OCI-LY1 (cell line): ENCODE measurements around the gene ZNF274.
"Not testable (repeated sequence)": the region's sequence is repeated elsewhere in the genome, so short reads cannot be mapped to it uniquely, and the experiment has no call there.

Experiments
- H2AFZ ChIP-seq: fragments of 200-600 bp; sonication (generic), shearing (Covaris generic); 2 replicates; pipeline ENCODE4 v1.6.0; 2014; ENCODE audit warnings: antibody characterized with exemption, mild to moderate bottlenecking, low read length
- H3F3A ChIP-seq: fragments of 200-600 bp; sonication (generic), shearing (Covaris generic); 2 replicates; pipeline ENCODE4 v1.6.0; 2014; ENCODE audit warnings: mild to moderate bottlenecking, antibody characterized with exemption, low read length, moderate library complexity; ENCODE audit not compliant: insufficient read depth
- H3K27ac ChIP-seq: fragments of 200-600 bp; sonication (generic); 2 replicates; pipeline ENCODE4 v1.5.1; 2014; ENCODE audit warnings: low read length, mixed run types, mild to moderate bottlenecking, low read depth; ENCODE audit not compliant: poor library complexity, severe bottlenecking
- H3K27me3 ChIP-seq: fragments of 200-600 bp; sonication (generic); 2 replicates; pipeline ENCODE4 v1.6.0; 2014; ENCODE audit warnings: antibody characterized with exemption, mild to moderate bottlenecking, low read length, moderate library complexity; ENCODE audit not compliant: insufficient read depth
- H3K36me3 ChIP-seq: fragments of 200-600 bp; sonication (generic); 2 replicates; pipeline ENCODE4 v1.6.1; 2014; ENCODE audit warnings: mild to moderate bottlenecking, antibody characterized with exemption, low read length, moderate library complexity, mixed read lengths; ENCODE audit not compliant: insufficient read depth
- H3K4me1 ChIP-seq: fragments of 200-600 bp; sonication (generic); 2 replicates; pipeline ENCODE4 v1.5.1; 2014; ENCODE audit warnings: mild to moderate bottlenecking, low read length, moderate library complexity; ENCODE audit not compliant: insufficient read depth, severe bottlenecking
- H3K4me2 ChIP-seq: fragments of 200-600 bp; sonication (generic), shearing (Covaris generic); 2 replicates; pipeline ENCODE4 v1.6.1; 2014; ENCODE audit warnings: low read length
- H3K4me3 ChIP-seq: fragments of 200-600 bp; sonication (generic); 2 replicates; pipeline ENCODE4 v1.5.1; 2014; ENCODE audit warnings: low read length, low read depth, mild to moderate bottlenecking, mixed read lengths; ENCODE audit not compliant: poor library complexity, severe bottlenecking
- H3K79me2 ChIP-seq: fragments of 200-600 bp; shearing (Covaris generic); 2 replicates; pipeline ENCODE4 v1.6.1; 2016; ENCODE audit warnings: mixed run types, low read length, mixed read lengths; ENCODE audit not compliant: insufficient read depth
- H3K9ac ChIP-seq: fragments of 200-600 bp; sonication (generic), shearing (Covaris generic); 2 replicates; pipeline ENCODE4 v1.6.1; 2014; ENCODE audit warnings: mild to moderate bottlenecking, low read length, mixed read lengths
- H3K9me2 ChIP-seq: fragments of 200-600 bp; sonication (generic), shearing (Covaris generic); 2 replicates; pipeline ENCODE4 v1.6.1; 2014; ENCODE audit warnings: low read depth, mild to moderate bottlenecking, low read length, mixed read lengths
- H3K9me3 ChIP-seq: fragments of 200-600 bp; shearing (Covaris generic); 2 replicates; pipeline ENCODE4 v1.6.1; 2014; ENCODE audit warnings: low read length, mixed read lengths
- H4K20me1 ChIP-seq: fragments of 200-600 bp; sonication (generic), shearing (Covaris generic); 2 replicates; pipeline ENCODE4 v1.6.0; 2016; ENCODE audit warnings: mild to moderate bottlenecking, low read length; ENCODE audit not compliant: insufficient read depth
- EZH2 ChIP-seq: fragments of 200-600 bp; sonication (generic), shearing (Covaris generic); IDR thresholded peaks from 2 replicates; pipeline ENCODE4 v1.8.0; 2017; ENCODE audit warnings: borderline replicate concordance, mixed run types, mild to moderate bottlenecking, antibody characterized with exemption, low read length, moderate library complexity, mixed read lengths
- TF ChIP-seq, protein P1 (sequence below): fragments of 200-600 bp; sonication (generic), shearing (Covaris generic); IDR thresholded peaks from 2 replicates; pipeline ENCODE4 v1.5.1; 2017; ENCODE audit warnings: mild to moderate bottlenecking, antibody characterized with exemption, low read length, moderate library complexity, mixed read lengths

Gene ZNF274

DNA sequence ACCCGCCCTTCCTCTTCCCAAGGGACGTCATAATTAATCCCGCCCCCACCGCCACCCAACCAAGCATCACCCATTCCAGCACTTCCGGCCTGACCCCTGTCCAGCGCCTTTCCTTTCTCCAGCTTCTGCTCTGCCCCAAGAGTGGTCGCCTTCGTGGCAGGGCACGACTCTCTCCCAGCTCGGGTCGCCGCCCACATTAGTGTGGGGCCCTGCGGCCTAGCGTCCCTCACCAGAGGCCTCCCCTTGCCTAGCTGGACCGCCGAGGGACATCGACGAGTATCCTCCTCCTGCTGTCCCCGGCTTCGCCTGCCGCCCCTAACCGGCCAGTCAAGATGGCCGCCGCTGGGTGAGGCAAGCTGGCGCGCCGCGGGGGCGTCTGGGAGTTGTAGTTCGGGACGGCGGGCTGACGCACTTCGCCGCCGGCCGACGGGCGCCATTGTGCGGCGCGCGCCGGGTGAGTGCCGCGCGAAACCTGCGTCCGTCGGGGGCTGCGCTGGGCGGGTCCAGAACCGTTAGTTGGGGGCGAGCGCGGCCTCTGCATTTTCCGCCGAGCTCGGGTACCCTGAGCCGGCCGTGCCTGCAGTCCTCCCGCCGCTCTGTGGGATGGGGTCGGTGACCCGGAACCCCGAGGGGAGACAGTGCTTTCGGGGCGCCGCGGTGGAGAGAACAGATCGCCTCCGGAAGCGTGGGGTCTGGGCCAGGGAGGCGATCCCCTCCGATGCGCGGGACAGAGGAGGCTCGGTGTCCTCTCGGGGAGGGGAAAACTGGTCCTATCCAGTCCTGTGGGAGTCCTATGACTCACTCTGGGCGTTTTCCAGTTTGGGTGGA lies at the start of gene ZNF274:
Gene ZNF274, plus strand, starts transcription at position 73 of the 828 bp plus-strand sequence. CDS start 905 bp downstream, outside the sequence.
- Histone ChIP-seq H3K27ac (peak within 1 kb of the TSS; percentile 93), H3K4me2 (peak within 1 kb of the TSS; percentile 86), H3K9me3 (peaks cover 35% of the 10 kb centered on the region), H3K4me3 (peak within 1 kb of the TSS; percentile 88), H3F3A (no peaks in the 10 kb centered on the region), H3K9ac (peak within 1 kb of the TSS; percentile 87), H4K20me1 (no peaks in the 10 kb centered on the region), H3K79me2 (no peaks in the 10 kb centered on the region), H3K4me1 (peaks cover 11% of the 10 kb centered on the region), H3K36me3 (peaks cover 43% of the 10 kb centered on the region), H2AFZ (no peak within 1 kb of the TSS), H3K27me3 (no peaks in the 10 kb centered on the region), H3K9me2 (no peaks in the 10 kb centered on the region)
- no peak for TF ChIP-seq EZH2
- TF ChIP-seq, protein P1, sequence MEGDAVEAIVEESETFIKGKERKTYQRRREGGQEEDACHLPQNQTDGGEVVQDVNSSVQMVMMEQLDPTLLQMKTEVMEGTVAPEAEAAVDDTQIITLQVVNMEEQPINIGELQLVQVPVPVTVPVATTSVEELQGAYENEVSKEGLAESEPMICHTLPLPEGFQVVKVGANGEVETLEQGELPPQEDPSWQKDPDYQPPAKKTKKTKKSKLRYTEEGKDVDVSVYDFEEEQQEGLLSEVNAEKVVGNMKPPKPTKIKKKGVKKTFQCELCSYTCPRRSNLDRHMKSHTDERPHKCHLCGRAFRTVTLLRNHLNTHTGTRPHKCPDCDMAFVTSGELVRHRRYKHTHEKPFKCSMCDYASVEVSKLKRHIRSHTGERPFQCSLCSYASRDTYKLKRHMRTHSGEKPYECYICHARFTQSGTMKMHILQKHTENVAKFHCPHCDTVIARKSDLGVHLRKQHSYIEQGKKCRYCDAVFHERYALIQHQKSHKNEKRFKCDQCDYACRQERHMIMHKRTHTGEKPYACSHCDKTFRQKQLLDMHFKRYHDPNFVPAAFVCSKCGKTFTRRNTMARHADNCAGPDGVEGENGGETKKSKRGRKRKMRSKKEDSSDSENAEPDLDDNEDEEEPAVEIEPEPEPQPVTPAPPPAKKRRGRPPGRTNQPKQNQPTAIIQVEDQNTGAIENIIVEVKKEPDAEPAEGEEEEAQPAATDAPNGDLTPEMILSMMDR, result no peak

DNA sequence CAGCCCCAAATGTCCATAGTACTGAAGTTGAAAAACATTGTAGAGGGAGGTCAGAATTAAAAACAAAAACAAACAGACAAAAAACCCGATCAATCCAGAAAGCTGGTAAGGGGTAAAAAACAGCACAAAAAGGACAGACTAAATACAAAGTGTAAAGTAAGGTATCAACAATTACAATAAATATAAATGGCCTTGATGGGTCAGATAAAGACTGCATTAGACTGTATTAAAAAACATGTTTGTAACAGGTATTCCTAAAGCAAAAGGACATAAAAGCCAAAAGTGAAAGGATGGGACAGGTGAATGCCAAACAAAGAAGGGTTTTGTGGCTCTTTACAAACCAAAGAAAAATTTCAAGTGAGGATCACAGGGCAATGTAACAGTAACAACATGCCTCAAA lies 48.6 kb upstream of the ZNF274 start:
- Histone ChIP-seq H3K27me3 (no peaks in the 10 kb centered on the region), H3F3A (no peaks in the 10 kb centered on the region), H3K79me2 (no peaks in the 10 kb centered on the region), H3K4me1 (no peaks in the 10 kb centered on the region), H3K36me3 (peaks cover 86% of the 10 kb centered on the region), H2AFZ (no peak overlapping the region), H3K9me2 (no peaks in the 10 kb centered on the region), H3K9ac (no peak overlapping the region), H3K4me2 (no peak overlapping the region), H4K20me1 (no peaks in the 10 kb centered on the region), H3K9me3 (peaks cover 37% of the 10 kb centered on the region), H3K4me3 (no peak overlapping the region), H3K27ac (no peak overlapping the region)
- TF ChIP-seq EZH2, result no peak
- TF ChIP-seq, protein P1, result no peak

DNA sequence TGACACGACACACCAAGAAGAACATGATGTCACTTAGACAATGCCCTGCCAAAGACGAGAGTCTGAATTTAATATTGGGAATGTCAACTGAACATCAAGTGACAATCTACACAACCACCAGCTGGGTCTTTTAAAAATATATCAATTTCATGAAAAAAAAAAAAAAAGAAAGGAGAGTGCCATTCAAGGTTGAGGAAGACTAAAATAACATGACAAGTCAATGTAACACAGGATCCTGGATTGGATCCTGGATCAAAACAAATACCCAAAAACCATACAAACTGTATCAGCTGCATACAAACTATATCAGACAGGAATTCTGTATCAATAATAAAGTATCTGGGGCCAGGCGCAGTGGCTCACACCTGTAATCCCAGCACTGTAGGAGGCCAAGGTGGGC lies 37.0 kb upstream of the ZNF274 start:
- 0 out of 2 replicates have a peak, but pooled peaks cover 5% of the 10 kb centered on the region for H3K79me2 ChIP-seq
- peaks cover 29% of the 10 kb centered on the region for H3K9me3 ChIP-seq
- H3K4me2 ChIP-seq, result no peak overlapping the region

DNA sequence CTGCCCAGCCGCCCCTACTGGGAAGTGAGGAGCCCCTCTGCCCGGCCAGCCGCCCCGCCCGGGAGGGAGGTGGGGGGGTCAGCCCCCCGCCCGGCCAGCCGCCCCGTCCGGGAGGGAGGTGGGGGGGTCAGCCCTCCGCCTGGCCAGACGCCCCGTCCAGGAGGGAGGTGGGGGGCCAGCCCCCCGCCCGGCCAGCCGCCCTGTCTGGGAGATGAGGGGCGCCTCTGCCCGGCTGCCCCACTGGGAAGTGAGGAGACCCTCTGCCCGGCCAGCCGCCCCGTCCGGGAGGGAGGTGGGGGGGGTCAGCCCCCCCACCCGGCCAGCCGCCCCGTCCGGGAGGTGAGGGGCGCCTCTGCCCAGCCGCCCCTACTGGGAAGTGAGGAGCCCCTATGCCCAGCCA lies 35.4 kb upstream of the ZNF274 start:
- not testable (repeated sequence) for H2AFZ ChIP-seq, H3K4me3 ChIP-seq, H3K9me2 ChIP-seq, H3F3A ChIP-seq, H3K79me2 ChIP-seq, H3K9ac ChIP-seq, H3K4me2 ChIP-seq, H4K20me1 ChIP-seq, H3K27ac ChIP-seq, H3K27me3 ChIP-seq
- Histone ChIP-seq H3K9me3 (peaks cover 33% of the 10 kb centered on the region), H3K36me3 (peaks cover 19% of the 10 kb centered on the region), H3K4me1 (peaks cover 12% of the 10 kb centered on the region)

More for the DNA sequence above, 37.0 kb upstream of the ZNF274 start:
- Histone ChIP-seq H3K9me2 (no peaks in the 10 kb centered on the region), H3K4me3 (no peak overlapping the region), H2AFZ (no peak overlapping the region), H3K4me1 (peaks cover 8% of the 10 kb centered on the region), H3K36me3 (peaks cover 34% of the 10 kb centered on the region), H3K27me3 (no peaks in the 10 kb centered on the region), H3K27ac (no peak overlapping the region), H3F3A (no peaks in the 10 kb centered on the region), H3K9ac (no peak overlapping the region), H4K20me1 (no peaks in the 10 kb centered on the region)
- TF ChIP-seq, protein P1, result no peak
- TF ChIP-seq EZH2, result no peak
